Activated B cell treated with CpG ODN at 0.5 μM for 24 hours (primary cell): ENCODE results near the gene ALAS1. TPM values are rescaled to one million over a fixed set of nuclear protein-coding genes. Genes with fewer than 3 reads are reported as not detected.

Experiments used
- ATAC-seq: fragments of 200-7000 bp; cut with Tn5 transposase; one replicate; pipeline ENCODE4 v1.10.0; 2021; ENCODE audit warnings: low read depth, mild to moderate bottlenecking, moderate library complexity
- CTCF ChIA-PET: fragments of 350-600 bp; sonication (Branson Sonifier 250); formaldehyde crosslinking; loops from one replicate; lab custom pipeline; 2021; ENCODE audit warnings: antibody characterized with exemption; lab: Charles Lee
- POLR2A ChIA-PET: fragments of 350-600 bp; sonication (Branson Sonifier 250); formaldehyde crosslinking; loops from one replicate; lab custom pipeline; 2021; ENCODE audit warnings: antibody characterized with exemption; lab: Charles Lee
- DNase-seq: peaks from one replicate; pipeline ENCODE4 v3.0.0; 2022
- H3K27ac Mint-ChIP-seq: one replicate; pipeline ENCODE4 v1.8.0; 2020; ENCODE audit warnings: mixed read lengths
- H3K27me3 Mint-ChIP-seq: one replicate; pipeline ENCODE4 v1.8.0; 2021; ENCODE audit warnings: mixed read lengths
- H3K36me3 Mint-ChIP-seq: one replicate; pipeline ENCODE4 v1.8.0; 2021; ENCODE audit warnings: low read depth, mixed read lengths
- H3K4me1 Mint-ChIP-seq: one replicate; pipeline ENCODE4 v1.8.0; 2021; ENCODE audit warnings: mixed read lengths
- H3K4me3 Mint-ChIP-seq: one replicate; pipeline ENCODE4 v1.8.0; 2020; ENCODE audit warnings: mild to moderate bottlenecking, mixed read lengths
- H3K9me3 Mint-ChIP-seq: one replicate; pipeline ENCODE4 v1.8.0; 2020; ENCODE audit warnings: mixed read lengths
- intact Hi-C: fragments of 100-400 bp; cut with micrococcal nuclease; formaldehyde crosslinking; loops from one replicate; pipeline ENCODE4 v1.15.1; 2024
- total RNA-seq: library from RNA; stranded (reverse); gene quantifications from 2 replicates; pipeline ENCODE4 v1.2.3, GENCODE V29; 2022
- TF ChIP-seq, protein P1 (sequence below): fragments of 200-600 bp; IDR thresholded peaks from one replicate; pipeline ENCODE4 v1.8.0; 2022; ENCODE audit warnings: antibody characterized with exemption, mild to moderate bottlenecking

ALAS1 gene
- total RNA-seq, 1 donor from 2014 or later = 27.6 TPM

DNA sequence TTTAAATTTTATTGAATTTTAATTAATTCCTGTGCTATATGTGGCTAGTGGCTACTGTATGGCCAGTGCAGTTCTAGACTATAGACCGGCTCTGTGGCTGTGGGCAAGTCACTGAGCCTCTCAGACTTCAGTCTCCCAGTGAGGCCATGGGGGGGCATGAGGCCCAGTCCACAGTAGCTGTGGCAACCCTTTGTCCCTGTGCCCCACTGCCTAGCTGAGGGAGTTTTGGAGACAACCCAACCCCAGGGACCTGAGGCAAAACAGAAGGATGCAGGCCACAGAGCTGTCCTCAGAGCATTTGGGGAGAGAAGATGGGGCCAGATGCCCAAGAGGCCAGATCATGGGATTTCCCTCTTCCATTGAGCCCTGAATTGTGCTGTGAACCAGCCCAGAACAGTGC, 24.9 kb upstream of the ALAS1 start:
- TF ChIP-seq, protein P1, sequence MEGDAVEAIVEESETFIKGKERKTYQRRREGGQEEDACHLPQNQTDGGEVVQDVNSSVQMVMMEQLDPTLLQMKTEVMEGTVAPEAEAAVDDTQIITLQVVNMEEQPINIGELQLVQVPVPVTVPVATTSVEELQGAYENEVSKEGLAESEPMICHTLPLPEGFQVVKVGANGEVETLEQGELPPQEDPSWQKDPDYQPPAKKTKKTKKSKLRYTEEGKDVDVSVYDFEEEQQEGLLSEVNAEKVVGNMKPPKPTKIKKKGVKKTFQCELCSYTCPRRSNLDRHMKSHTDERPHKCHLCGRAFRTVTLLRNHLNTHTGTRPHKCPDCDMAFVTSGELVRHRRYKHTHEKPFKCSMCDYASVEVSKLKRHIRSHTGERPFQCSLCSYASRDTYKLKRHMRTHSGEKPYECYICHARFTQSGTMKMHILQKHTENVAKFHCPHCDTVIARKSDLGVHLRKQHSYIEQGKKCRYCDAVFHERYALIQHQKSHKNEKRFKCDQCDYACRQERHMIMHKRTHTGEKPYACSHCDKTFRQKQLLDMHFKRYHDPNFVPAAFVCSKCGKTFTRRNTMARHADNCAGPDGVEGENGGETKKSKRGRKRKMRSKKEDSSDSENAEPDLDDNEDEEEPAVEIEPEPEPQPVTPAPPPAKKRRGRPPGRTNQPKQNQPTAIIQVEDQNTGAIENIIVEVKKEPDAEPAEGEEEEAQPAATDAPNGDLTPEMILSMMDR = no peak
- CTCF ChIA-PET = no interaction called here
- no peaks in the 10 kb centered on the region for H3K36me3 Mint-ChIP-seq
- no peak for DNase-seq
- H3K4me3 Mint-ChIP-seq = no peak overlapping the region
- POLR2A ChIA-PET = no interaction called here
- H3K9me3 Mint-ChIP-seq = no peaks in the 10 kb centered on the region
- H3K27me3 Mint-ChIP-seq = peaks cover 3% of the 10 kb centered on the region
- no peak for ATAC-seq
- H3K4me1 Mint-ChIP-seq = no peaks in the 10 kb centered on the region
- H3K27ac Mint-ChIP-seq = no peak overlapping the region
- intact Hi-C loops = no loop called here

DNA sequence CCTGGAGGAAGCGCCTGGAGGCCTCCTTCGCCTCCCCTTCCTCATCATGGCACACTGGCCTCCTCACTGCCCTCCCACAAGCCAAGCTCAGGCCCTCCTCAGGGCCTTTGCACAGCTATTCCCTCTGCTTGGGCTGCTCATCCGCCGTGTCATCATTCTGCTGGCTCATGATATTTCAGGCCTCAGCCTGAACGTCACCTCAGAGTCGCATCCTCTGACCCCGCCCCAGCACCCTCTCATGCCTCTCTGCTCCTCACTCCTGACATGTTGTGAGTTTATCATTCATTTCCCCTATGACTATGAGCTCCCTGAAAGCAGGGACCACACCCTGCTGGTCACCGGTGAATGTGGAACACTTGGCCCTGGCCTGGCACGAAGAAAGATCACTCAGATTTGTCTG, 23.1 kb upstream of the ALAS1 start:
- no peak for DNase-seq
- ATAC-seq = no peak
- Mint-ChIP-seq H3K27ac (no peak overlapping the region), H3K9me3 (no peaks in the 10 kb centered on the region), H3K27me3 (no peaks in the 10 kb centered on the region), H3K36me3 (no peaks in the 10 kb centered on the region), H3K4me1 (no peaks in the 10 kb centered on the region), H3K4me3 (no peak overlapping the region)
- intact Hi-C loops = no loop called here
- CTCF ChIA-PET = interaction anchor here (1.0 kb wide), 1 partner anchor 46 kb away, joined by 3 read pairs; no protein-coding TSS in a partner anchor
- POLR2A ChIA-PET = interaction anchor here (0.6 kb wide), 1 partner anchor 9 kb away, joined by 4 read pairs; no protein-coding TSS in a partner anchor
- TF ChIP-seq, protein P1 = no peak

DNA sequence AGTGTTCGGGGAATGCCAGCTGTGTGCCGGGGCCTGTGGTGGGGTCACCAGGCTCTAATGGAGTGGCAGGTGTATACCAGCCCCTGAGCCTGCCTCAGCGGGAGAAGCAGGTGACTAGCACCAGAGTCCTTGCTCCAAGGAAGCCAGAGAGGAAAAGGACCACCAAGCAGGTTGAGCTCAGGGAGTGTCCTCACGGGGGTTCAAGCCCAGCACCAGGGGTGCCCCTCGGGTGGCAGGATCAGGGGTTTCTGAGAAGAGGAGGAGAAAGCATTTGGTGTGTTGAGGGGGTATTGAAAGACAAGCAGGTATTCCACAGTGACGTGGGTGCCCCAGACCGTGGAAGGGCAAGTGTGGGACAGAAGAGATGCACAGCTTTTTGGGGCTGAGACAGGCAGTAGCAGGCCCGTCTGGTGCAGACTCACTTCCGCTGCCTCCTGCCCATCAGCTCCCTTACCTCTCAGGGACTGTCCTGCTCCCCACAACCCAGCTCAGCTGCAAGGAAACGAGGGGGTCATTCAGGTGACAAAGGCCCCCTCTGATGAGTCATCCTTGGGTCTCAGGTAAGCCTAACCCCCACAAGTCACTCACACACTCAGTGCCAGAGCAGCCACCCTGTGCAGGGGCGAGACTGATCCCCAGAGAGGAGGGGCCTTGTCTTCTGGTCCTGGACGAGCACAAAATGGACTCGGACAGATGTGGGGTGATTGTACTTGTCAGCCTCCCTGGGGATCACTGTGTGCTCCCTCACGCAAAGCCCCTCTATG, 22.4 kb upstream of the ALAS1 start:
- Mint-ChIP-seq H3K27me3 (no peaks in the 10 kb centered on the region), H3K4me3 (no peak overlapping the region), H3K36me3 (no peaks in the 10 kb centered on the region), H3K4me1 (peaks cover 3% of the 10 kb centered on the region), H3K9me3 (no peaks in the 10 kb centered on the region), H3K27ac (no peak overlapping the region)
- ChIA-PET CTCF (no interaction called here), POLR2A (interaction anchor here (0.6 kb wide), 1 partner anchor 10 kb away, joined by 4 read pairs; no protein-coding TSS in a partner anchor)
- intact Hi-C loops = no loop called here
- TF ChIP-seq, protein P1 = no peak
- ATAC-seq = no peak
- DNase-seq = no peak

DNA sequence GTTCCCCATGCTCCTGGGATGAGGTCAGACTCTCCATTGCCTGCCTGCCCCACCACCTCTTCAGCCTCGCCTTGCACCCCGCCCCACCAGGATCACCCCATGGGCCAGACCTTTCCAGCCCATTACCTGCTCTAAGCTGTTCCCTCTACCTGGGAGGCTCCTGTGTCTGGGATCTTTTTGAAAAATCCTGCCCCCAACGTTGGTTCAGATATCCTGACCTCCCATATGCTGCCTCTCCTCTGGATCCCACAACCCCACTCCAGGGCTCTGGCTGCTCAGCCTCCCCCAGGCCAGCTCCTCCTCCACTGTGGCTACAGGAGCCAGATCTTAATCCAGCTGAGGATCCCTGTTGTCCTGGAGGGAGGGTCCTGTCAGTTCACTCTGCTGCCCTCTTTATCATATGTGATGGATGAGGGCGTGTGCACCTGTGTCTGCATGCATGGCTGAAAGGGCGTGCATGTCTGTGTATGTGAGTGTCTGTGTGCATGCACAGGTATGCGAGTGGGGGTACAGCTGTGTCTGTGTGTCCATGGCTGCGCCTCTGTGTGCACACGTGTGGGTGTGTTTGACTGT, 21.7 kb upstream of the ALAS1 start:
- ATAC-seq (no peak), DNase-seq (no peak)
- no peak overlapping the region for H3K27ac Mint-ChIP-seq
- TF ChIP-seq, protein P1 = no peak
- no peaks in the 10 kb centered on the region for H3K36me3 Mint-ChIP-seq
- no peak overlapping the region for H3K4me3 Mint-ChIP-seq
- H3K4me1 Mint-ChIP-seq = peaks cover 4% of the 10 kb centered on the region
- intact Hi-C loops = no loop called here
- CTCF ChIA-PET = no interaction called here
- POLR2A ChIA-PET = no interaction called here
- H3K9me3 Mint-ChIP-seq = no peaks in the 10 kb centered on the region
- no peaks in the 10 kb centered on the region for H3K27me3 Mint-ChIP-seq

DNA sequence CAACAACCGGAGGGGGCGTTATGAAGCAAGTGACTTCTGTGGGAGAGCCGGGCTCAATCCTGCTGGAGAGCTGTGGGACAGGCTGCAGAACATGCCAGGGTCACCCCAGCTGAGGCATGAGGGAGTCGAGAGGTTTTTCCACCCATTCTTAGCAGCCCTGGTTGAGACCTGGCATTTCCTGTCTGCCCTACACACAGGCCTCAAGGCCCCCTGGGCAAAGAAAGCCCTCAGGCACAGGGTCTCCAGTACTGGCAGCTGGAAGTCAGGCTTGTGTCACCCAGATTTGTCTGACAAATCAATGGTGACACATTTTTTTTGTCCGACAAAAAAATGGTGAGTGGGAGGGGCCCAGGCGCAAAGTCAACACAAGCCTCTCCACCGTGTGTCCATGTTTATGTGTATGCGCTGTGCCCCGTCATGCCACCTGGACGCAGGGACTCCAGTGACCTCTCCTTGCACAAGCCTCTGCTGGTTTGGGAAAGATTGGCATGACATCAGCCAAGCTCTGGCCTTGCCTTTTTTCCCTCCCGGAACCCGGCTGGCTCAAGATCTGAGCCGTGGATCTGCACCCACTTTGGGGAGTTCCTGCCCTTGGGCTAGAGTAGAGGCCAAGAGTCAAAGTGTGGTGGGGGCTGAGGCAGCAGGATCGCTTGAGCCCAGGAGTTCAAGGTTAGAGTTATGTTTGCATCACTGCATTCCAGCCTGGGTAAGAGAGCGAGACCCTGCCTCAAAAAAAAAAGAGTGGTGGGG, 20.8 kb upstream of the ALAS1 start:
- TF ChIP-seq, protein P1 = no peak
- Mint-ChIP-seq H3K27ac (no peak overlapping the region), H3K9me3 (no peaks in the 10 kb centered on the region), H3K4me1 (peaks cover 4% of the 10 kb centered on the region), H3K36me3 (no peaks in the 10 kb centered on the region), H3K27me3 (no peaks in the 10 kb centered on the region), H3K4me3 (no peak overlapping the region)
- DNase-seq (no peak), ATAC-seq (no peak)
- intact Hi-C loops = no loop called here
- CTCF ChIA-PET = no interaction called here
- POLR2A ChIA-PET = no interaction called here
